22Rv1 (cell line): ENCODE results near the gene RAP1B.

Experiments used
- H3K27ac ChIP-seq: fragments of 450-650 bp; 2 replicates; pipeline ENCODE4 v1.5.1; 2017
- ZFX ChIP-seq: fragments of 450-650 bp; IDR thresholded peaks from 2 replicates; pipeline ENCODE4 v1.6.1; 2017; ENCODE audit warnings: antibody characterized with exemption, borderline replicate concordance
- TF ChIP-seq, protein P1 (sequence below): fragments of 450-650 bp; IDR thresholded peaks from 2 replicates; pipeline ENCODE4 v1.5.1; 2017; ENCODE audit warnings: mild to moderate bottlenecking

Gene RAP1B

DNA sequence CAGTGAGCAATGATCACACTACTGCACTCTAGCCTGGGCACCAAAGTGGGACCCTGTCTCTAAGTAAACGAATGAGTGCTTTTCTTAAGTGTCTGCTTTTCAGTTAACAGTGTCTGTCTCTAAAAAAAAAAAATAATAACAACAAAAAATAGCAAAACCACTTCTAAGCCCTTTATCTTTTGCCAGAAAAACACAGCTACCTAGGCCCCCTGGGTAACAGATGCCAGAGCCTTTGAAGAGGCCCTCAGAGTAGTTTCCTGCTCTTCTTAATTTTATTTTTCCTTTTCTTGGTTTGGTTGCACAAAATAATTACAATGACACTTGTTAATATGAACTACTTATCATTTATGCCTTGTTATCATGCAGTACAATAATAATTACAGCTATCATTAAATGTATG is 32.8 kb upstream of the RAP1B start:
- no peak overlapping the region for H3K27ac ChIP-seq
- no peak for TF ChIP-seq ZFX
- TF ChIP-seq, protein P1, sequence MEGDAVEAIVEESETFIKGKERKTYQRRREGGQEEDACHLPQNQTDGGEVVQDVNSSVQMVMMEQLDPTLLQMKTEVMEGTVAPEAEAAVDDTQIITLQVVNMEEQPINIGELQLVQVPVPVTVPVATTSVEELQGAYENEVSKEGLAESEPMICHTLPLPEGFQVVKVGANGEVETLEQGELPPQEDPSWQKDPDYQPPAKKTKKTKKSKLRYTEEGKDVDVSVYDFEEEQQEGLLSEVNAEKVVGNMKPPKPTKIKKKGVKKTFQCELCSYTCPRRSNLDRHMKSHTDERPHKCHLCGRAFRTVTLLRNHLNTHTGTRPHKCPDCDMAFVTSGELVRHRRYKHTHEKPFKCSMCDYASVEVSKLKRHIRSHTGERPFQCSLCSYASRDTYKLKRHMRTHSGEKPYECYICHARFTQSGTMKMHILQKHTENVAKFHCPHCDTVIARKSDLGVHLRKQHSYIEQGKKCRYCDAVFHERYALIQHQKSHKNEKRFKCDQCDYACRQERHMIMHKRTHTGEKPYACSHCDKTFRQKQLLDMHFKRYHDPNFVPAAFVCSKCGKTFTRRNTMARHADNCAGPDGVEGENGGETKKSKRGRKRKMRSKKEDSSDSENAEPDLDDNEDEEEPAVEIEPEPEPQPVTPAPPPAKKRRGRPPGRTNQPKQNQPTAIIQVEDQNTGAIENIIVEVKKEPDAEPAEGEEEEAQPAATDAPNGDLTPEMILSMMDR = no peak

- TF ChIP-seq, protein P1 = no peak
- no peak for TF ChIP-seq ZFX
- H3K27ac ChIP-seq = no peak overlapping the region
Observed at GRCh38 chr12:68578765-68579164, 31.9 kb upstream of the RAP1B start.

DNA sequence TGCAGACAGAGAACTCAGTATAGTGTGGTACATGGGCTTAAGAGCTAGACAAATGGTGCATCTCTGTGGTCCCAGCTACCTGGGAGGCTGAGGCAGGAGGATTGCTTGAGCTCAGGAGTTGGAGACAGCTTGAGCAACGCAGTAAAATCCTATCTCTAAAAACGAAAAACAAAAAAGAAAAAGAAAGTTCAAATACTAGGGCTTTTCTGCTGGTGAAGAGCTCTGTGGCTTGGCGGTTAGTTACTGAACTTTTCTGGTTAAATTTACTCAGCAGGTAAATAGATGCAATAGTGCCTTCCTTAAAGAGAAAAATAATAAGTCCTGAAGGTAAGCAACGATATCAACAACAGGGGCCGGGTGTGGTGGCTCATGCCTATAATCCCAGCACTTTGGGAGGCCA is 31.4 kb upstream of the RAP1B start:
- TF ChIP-seq, protein P1 = no peak
- TF ChIP-seq ZFX = no peak

GRCh38 chr12:68580911-68581310 is 29.8 kb upstream of the RAP1B start:
- no peak overlapping the region for H3K27ac ChIP-seq
- TF ChIP-seq ZFX = no peak
- TF ChIP-seq, protein P1 = no peak

More for the DNA sequence above, 31.4 kb upstream of the RAP1B start:
- no peak overlapping the region for H3K27ac ChIP-seq

DNA sequence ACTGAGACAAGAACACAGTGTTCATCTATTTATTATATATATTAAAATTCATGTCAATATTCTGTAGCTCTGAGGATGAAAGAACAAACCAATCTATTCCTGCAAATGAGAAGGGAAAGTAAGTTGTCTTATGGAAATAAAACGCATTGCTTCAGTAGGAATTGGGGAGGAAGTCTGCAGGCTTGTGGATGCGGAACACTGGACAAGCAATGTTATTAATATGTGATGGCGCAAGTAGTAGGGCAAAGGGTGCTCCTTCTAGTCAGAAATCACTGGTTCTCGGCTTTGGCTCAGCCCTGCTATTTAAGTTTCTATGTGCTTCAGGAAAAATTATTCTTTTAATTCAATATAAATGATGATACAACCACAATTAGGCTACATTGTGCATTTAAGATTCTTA is 28.8 kb upstream of the RAP1B start:
- no peak overlapping the region for H3K27ac ChIP-seq
- TF ChIP-seq, protein P1 = no peak
- no peak for TF ChIP-seq ZFX

DNA sequence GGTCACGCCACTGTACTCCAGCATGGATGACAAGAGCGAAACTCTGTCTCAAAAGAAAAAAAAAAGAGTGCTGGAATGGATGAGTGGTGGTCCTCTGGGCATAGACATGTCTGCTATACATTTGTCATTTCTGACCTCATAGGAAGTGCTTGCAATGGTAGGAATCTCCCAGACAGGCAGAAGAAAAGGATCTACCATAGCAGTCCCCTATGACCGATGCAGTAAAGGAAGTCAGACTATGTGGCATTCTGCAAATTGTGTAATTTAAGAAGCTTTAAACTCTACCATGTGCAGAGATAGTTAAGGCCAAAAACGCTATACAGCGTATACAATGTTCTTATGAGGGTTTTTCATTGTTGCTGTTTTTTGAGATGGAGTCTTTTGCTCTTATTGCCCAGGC is 24.7 kb upstream of the RAP1B start:
- TF ChIP-seq ZFX = no peak
- TF ChIP-seq, protein P1 = no peak
- H3K27ac ChIP-seq = no peak overlapping the region

GRCh38 chr12:68587448-68587873 is 23.2 kb upstream of the RAP1B start:
- TF ChIP-seq, protein P1 = no peak
- no peak for TF ChIP-seq ZFX
- H3K27ac ChIP-seq = no peak overlapping the region

GRCh38 chr12:68589194-68589593 is 21.5 kb upstream of the RAP1B start:
- TF ChIP-seq ZFX = no peak
- TF ChIP-seq, protein P1 = no peak
- H3K27ac ChIP-seq = no peak overlapping the region
